Measurements from ENCODE around the gene TMEM132D.

GRCh38 chr12:129393357-129393937 is 510.4 kb downstream of the TMEM132D start:
- TF ChIP-seq CTCF (IDR thresholded peaks at IDR 0.05), result no peak
- TF ChIP-seq POLR2A (IDR thresholded peaks at IDR 0.05), result no peak

Measured in body of pancreas (tissue), 4 donors.